Raji (cell line): ENCODE measurements around the gene HNRNPH2.

Source experiments
- POLR2A ChIP-seq: IDR thresholded peaks from 2 replicates; pipeline ENCODE4 v1.6.1; 2011; ENCODE audit warnings: low read depth, low read length, control low read depth; ENCODE audit not compliant: insufficient read depth

HNRNPH2 gene

DNA sequence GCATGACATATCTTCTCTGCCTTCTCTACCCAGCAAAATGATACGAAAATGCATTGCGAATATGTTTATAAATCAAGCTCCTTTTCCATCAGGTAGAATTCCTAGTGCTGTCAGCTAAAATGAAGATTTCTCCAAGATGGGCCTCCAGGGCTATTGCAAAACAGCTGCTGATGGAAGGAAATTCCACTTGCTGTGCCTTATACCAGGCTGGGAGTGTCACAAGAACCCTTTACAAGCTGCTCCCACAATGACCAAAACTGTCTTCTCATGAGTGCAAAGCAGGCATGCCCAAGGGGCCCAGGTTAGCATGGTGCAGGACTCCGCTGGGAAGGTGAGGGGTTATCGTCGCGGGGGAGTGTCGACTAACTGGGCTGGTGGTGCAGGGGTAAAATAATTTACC, 8.7 kb downstream of the HNRNPH2 start:
- no peak for TF ChIP-seq POLR2A

DNA sequence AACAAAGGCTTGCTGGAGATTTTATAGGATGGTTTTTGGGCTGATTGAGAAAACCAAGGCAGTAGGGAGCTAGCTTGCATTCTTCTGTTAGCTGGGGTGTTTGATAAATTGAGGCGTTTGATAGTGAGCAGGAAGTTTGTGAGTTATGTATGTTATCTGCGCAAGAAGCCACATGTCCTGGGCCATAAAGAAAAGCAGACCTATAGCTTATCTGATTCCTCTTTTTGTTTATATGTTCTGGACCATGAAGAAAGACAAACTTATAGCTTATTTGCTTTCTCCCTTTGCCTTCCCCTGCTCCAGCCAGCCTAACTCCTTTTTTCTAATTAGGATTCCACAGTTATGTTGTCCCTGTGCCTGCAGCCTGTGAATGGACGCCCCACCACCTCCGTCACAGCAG, 9.2 kb downstream of the HNRNPH2 start:
- no peak for TF ChIP-seq POLR2A

DNA sequence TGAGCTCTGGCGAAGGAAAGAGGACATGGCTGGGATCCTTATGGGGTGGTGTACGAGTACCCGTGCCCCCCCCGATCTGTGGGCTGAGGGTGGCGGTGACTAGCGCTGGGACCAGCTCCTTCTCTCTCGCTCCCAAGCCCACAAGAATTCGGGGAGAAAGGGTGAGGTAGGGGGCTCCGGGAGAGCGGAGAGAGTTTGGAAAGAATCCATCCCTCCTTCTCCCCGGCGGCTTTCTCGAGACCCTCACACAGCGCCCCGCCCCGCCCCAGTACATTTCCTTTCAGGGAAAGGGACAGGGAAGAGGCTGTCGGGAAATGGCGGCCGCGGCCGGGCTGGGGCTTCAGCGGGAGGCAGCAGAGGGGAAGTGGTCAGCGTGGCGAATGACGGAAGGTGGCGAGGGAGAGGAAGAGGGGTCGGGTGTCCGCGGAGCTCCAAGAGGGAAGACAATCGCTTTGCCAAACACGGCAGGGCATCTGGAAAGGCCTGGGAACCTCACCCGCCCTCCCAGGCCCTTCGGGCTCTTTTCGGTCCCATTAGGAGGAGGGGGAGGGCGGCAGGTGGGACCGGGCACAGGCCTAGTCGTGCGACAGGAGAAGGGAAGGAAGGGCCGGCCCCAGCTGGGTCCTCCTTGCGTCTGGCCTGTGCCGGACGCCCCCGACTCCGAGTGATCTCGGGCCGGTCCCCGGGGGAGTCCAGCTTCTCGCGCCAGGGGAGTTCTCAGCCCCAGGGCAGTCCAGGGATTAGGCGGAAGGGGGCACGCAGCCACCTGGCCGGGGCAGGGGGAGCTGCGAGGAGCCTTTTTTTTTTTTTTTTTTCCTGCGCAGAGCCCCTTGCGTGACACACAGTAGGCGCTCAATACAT, 10.2 kb downstream of the HNRNPH2 start:
- TF ChIP-seq POLR2A, result no peak

DNA sequence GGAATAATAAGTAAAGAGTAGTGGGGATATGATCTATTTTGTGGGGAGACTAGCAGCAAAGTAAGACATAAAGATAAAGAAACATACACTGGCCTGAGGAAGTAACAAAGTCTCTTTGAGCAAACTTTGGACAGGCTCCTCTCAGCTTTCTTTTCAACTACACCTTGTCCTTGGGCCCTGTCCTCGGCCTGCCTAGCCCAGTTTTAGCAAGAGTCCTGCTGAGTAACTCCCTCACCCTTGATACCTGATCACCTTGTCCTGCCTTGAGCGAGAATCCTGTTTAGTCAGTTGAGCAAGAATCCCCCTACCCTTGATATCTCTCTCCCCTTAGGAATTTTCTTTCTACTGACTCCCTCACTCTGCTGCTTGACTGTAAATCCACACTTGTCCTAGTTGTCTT, 11.5 kb downstream of the HNRNPH2 start:
- TF ChIP-seq POLR2A, result no peak

DNA sequence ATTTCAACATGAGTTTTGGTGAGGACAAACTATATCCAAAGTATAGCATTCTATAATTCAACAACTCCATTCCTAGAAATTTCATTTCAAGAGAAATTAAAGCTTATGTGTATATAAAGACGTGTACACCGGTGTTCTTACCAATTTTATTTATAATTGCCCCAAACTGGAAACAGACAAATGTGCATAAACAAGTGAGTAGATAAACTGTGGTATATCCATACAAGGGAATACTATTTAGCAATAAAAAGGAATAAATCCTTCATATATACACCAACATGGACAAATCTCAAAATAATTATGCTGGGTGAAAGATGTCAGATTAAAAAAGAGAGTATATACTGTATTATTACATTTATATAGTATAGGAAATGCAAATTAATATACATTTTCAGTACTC, 19.9 kb downstream of the HNRNPH2 start:
- no peak for TF ChIP-seq POLR2A

DNA sequence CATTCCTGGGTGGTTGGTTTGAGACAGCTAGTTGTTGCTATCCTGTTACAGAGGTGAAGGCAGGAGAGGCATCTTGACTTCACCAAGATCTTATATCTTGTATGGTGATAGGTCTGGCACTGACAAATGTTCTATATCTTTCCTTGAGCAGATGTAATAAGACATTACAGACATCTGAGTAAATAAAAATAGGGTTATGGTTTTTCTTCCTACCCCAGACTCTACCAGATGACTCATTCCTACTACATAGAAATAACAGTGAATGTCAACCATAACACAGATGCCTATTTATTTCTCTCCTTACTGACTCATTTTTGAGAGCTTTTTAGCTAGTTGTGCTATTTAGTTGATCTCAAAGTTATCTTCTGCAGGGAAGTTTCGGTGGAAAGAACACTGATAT, 21.9 kb downstream of the HNRNPH2 start:
- no peak for TF ChIP-seq POLR2A

DNA sequence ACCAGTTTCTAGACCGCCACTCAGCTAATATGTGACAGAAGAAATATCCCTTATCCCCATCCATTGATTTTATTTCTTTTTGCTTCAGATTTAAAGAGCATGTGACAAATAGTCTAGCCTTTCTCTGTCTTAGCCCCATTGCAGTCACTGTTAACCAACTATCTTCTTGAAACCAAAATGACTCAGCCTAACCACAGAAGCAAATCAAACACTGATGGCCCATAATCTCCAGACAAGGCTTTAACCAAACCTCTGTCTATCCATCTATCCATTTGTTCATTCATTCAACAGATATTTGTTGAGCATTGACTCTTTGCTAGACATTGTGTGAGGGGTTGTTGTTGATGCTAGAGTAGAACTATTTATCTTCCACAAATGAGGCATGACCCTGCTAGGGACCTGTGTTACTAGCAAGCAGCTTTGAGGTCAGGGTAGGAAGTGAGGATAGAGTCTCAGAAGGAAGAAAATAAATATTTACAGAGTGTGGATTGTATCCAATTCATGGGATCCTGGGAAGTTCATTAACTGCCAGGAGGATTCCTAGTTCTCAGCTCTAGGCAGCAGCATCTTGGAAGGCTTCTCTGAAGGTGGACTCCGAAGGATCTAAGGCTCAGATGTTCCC, 22.5 kb downstream of the HNRNPH2 start:
- no peak for TF ChIP-seq POLR2A

DNA sequence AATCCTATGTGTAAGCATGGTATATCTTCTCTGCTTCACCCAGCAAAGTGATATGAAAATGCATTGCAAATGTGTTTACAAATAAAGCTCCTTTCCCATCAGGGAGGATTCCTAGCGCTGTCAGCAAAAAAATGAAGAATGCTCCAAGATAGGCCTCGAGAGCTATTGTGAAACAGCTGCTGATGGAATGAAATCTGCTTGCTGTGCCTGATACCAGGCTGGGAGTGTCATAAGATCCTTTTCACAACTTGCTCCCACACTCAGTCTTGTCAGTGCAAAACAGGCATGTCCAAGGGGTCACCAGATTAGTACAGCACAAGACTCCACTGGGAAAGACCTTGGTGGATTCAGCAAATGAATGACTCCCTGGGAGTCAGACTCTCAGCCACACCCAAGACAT, 34.1 kb downstream of the HNRNPH2 start:
- TF ChIP-seq POLR2A, result no peak

DNA sequence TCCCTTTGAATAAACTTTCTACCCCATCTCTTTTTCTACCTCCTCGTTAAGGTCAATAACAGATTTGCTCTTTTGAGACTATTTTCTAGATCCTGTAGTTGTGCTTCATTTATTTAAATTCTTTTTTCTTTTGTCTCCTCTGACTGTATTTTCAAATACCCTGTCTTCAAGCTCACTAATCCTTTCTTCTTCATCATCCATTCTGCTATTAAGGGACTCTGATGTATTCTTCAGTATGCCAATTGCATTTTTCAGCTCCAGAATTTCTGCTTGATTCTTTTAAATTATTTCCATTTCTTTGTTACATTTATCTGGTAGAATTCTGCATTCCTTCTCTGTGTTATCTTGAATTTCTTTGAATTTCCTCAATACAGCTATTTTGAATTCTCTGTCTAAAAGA, 41.3 kb downstream of the HNRNPH2 start:
- TF ChIP-seq POLR2A, result no peak

DNA sequence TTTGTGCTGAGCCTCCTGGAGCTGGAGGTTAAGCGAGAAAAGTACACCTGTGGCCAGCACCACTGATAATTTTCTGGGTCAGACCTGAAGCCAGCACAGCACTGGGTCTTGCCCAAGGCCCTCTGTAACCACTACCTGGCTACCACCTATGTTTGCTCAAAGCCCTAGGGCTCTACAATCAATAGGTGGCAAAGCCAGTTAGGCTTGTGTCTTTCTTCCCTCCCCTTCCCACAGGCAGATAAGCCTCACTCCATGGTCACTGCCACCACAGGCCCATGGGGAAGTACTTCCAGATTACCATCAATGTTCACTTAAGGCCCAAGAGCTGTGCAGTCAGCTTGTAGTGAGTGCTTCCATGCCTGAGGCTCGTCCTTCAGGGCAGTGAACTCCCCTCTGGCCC, 42.1 kb downstream of the HNRNPH2 start:
- no peak for TF ChIP-seq POLR2A

DNA sequence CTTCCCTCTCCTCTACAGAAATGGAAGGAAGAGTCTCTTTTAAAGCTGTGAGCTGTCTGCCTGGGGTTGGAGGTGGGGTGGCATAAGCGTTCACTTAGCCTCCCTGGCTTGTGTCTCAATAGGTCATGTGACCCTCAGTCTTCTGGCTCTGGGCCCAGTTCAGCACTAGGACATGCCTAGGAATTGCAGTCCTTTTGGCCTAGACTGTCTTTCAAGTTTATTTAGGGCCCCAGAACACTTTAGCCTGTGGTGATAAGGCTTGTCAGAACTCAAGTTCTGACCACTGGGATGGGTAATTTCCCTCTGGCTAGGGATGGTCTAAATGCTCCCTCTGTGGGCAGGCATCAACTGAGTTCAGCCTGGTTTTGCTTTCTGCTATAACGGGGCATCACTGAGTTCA, 42.9 kb downstream of the HNRNPH2 start:
- no peak for TF ChIP-seq POLR2A

DNA sequence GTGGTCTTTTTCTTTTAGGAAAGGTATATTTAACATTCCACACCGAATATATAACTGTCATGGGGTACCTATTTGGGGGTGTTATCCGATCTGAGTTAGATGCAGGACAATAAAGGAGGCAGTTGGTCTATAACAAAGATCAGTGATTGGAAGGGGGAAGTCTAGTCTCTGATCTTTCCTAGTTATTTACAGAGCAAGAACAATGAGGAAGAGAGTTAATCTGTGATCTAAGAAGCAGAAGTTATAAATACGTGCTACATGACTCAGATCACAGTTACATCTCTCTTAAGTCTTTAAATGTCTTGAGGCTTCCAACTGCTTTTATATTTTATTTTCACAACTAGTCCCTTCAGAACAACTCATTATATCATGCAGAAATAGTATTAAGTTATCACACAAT, 44.0 kb downstream of the HNRNPH2 start:
- no peak for TF ChIP-seq POLR2A

DNA sequence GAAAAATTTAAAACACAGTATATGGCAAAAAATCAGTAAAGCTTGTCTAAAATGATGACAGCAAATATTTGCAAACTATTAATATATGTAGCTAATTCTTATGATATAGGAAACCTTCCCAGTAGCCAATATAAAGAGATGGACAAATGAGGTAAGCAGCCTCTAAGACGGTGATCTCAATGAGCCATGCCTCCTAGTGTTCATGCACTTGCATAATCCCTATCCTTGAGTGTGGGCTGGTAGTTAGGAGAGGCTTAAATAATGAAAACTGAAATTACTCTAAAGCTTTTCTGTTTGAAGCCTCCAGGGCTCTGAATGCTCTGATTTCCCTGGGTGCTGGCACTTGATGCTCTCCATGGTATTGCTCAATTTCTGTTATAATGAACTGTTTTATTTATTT, 52.6 kb downstream of the HNRNPH2 start:
- TF ChIP-seq POLR2A, result no peak

DNA sequence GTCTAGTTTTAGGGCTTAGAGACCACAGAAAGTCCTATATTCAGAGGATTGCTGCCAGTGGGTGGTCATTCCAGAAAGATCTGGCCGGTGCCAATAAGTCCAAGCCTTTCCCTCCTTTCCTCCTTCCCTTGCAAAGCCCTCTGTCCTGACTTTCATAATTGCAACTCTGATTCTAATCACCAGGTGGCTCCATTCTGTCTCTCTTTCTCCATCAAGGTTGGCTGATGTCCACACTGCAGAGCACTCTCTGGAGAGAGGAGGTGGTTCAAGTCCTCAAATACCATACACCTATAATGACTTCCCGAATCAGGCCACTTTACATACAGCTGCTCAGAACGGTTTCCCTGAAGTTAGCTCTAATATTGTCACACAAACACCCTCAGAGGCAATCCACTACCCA, 54.9 kb downstream of the HNRNPH2 start:
- no peak for TF ChIP-seq POLR2A
